Erythroblast (primary cell): ENCODE results near the gene TMEM131.

Experiments
- GATA1 ChIP-seq: IDR thresholded peaks from 2 replicates; pipeline ENCODE4 v1.6.1; 2011; ENCODE audit warnings: low read depth, mild to moderate bottlenecking, control low read depth, low read length, moderate library complexity
- POLR2A ChIP-seq: IDR thresholded peaks from 2 replicates; pipeline ENCODE4 v1.6.1; 2011; ENCODE audit warnings: mild to moderate bottlenecking, low read length

DNA sequence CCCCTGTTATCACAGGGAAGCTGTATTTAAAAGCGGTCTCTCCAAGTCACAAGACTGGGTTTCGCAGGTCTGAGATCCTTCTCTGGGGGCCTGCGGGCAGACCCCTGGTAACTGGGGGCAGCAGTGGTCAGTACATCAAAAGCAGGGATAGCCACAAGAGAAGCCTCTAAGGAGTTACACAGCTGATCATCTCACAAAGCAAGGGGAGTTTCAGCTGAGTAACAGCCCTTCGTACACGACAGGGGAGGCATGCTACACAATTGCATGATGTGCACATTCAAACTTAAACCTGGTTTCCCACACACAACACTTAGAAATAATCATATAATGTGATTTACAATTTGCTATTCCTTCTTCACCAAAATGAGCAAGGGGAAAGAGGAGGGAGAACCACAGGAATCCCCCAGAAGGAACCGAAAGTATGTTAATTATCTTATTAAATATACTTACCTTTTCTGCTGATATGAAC lies 87.5 kb downstream of the TMEM131 start:
- TF ChIP-seq POLR2A = no peak
- no peak for TF ChIP-seq GATA1
